Bronchial epithelial cell (primary cell): ENCODE data around the gene SLC9A1. TPM values are rescaled to one million over a fixed set of nuclear protein-coding genes. Genes with fewer than 3 reads are reported as not detected.

ENCODE experiments used
- DNase-seq: peaks from one replicate; pipeline ENCODE4 v3.0.0-alpha.2; 2010; ENCODE audit warnings: low read depth
- FAIRE-seq: peaks from 2 replicates; lab custom pipeline; 2011; peaks lifted over from hg19 to GRCh38; lab: Jason Lieb, UNC
- H3K27me3 ChIP-seq: 2 replicates; pipeline ENCODE4 v1.5.1; 2011; ENCODE audit warnings: low read length; ENCODE audit not compliant: control insufficient read depth, insufficient read depth
- H3K36me3 ChIP-seq: 2 replicates; pipeline ENCODE4 v1.5.1; 2011; ENCODE audit warnings: low read length; ENCODE audit not compliant: control insufficient read depth, insufficient read depth
- H3K4me3 ChIP-seq: 2 replicates; pipeline ENCODE4 v1.5.1; 2011; ENCODE audit warnings: mild to moderate bottlenecking, low read depth, low read length, control low read depth
- CTCF ChIP-seq: IDR thresholded peaks from 2 replicates; pipeline ENCODE4 v1.5.1; 2011; ENCODE audit warnings: mild to moderate bottlenecking, moderate library complexity, low read length, control low read depth, inconsistent platforms; ENCODE audit not compliant: insufficient read depth, severe bottlenecking
- total RNA-seq: library from RNA; depleted of rRNA; stranded (reverse); fragments of >200 nt; gene quantifications from 2 replicates; pipeline ENCODE4 v1.2.1, GENCODE V29; 2014

The SLC9A1 gene
- total RNA-seq, 1 donor from 2014 or later, result 5.0 TPM

GRCh38 chr1:27116232-27116631, 38.7 kb downstream of the SLC9A1 start:
- FAIRE-seq (no peak), DNase-seq (no peak)
- H3K27me3 ChIP-seq, result no peaks in the 10 kb centered on the region
- no peak overlapping the region for H3K4me3 ChIP-seq
- H3K36me3 ChIP-seq, result peaks cover 2% of the 10 kb centered on the region
- TF ChIP-seq CTCF, result no peak

- no peak for DNase-seq
- Histone ChIP-seq H3K4me3 (no peak overlapping the region), H3K27me3 (no peaks in the 10 kb centered on the region), H3K36me3 (peaks cover 8% of the 10 kb centered on the region)
- no peak for FAIRE-seq
- no peak for TF ChIP-seq CTCF
Observed at GRCh38 chr1:27114546-27114945, 40.4 kb downstream of the SLC9A1 start.

GRCh38 chr1:27113861-27114260, 41.1 kb downstream of the SLC9A1 start:
- no peak for FAIRE-seq
- Histone ChIP-seq H3K4me3 (no peak overlapping the region), H3K36me3 (peaks cover 14% of the 10 kb centered on the region), H3K27me3 (no peaks in the 10 kb centered on the region)
- no peak for DNase-seq
- no peak for TF ChIP-seq CTCF

- peak; percentile 100 for FAIRE-seq
- no peak overlapping the region for H3K4me3 ChIP-seq
- H3K36me3 ChIP-seq, result peaks cover 16% of the 10 kb centered on the region
Observed at GRCh38 chr1:27111626-27112573, 43.0 kb downstream of the SLC9A1 start.

GRCh38 chr1:27109103-27109822, 45.7 kb downstream of the SLC9A1 start:
- FAIRE-seq (no peak), DNase-seq (no peak)
- peak; percentile 19 for TF ChIP-seq CTCF
- Histone ChIP-seq H3K4me3 (no peak overlapping the region), H3K27me3 (no peaks in the 10 kb centered on the region), H3K36me3 (peaks cover 23% of the 10 kb centered on the region)

More at GRCh38 chr1:27111626-27112573, 43.0 kb downstream of the SLC9A1 start:
- no peaks in the 10 kb centered on the region for H3K27me3 ChIP-seq
- peak; percentile 100 for DNase-seq
- peak; percentile 66 for TF ChIP-seq CTCF
